ENCODE data around the gene GOLGA7B.

- TF ChIP-seq, protein P1, sequence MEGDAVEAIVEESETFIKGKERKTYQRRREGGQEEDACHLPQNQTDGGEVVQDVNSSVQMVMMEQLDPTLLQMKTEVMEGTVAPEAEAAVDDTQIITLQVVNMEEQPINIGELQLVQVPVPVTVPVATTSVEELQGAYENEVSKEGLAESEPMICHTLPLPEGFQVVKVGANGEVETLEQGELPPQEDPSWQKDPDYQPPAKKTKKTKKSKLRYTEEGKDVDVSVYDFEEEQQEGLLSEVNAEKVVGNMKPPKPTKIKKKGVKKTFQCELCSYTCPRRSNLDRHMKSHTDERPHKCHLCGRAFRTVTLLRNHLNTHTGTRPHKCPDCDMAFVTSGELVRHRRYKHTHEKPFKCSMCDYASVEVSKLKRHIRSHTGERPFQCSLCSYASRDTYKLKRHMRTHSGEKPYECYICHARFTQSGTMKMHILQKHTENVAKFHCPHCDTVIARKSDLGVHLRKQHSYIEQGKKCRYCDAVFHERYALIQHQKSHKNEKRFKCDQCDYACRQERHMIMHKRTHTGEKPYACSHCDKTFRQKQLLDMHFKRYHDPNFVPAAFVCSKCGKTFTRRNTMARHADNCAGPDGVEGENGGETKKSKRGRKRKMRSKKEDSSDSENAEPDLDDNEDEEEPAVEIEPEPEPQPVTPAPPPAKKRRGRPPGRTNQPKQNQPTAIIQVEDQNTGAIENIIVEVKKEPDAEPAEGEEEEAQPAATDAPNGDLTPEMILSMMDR (conservative IDR thresholded peaks at IDR 0.05) = no peak
- no peak for TF ChIP-seq EZH2 (IDR thresholded peaks at IDR 0.05; ENCODE audit: low read depth)
Measured at GRCh38 chr10:97873569-97873968, 23.9 kb downstream of the GOLGA7B start.
